MM.1S (cell line): ENCODE data around the gene NR1H2.

Experiments used
- DNase-seq: peaks from one replicate; pipeline ENCODE4 v3.0.0-alpha.2; 2015
- H2AFZ ChIP-seq: fragments of 300-600 bp; sonication (generic); 2 replicates; pipeline ENCODE4 v1.6.0; 2016; ENCODE audit warnings: antibody characterized with exemption, low read length
- H3F3A ChIP-seq: fragments of 300-600 bp; sonication (generic); 2 replicates; pipeline ENCODE4 v1.6.1; 2016; ENCODE audit warnings: mild to moderate bottlenecking, antibody characterized with exemption, low read length, moderate library complexity, mixed read lengths; ENCODE audit not compliant: insufficient read depth
- H3K27ac ChIP-seq: fragments of 300-600 bp; sonication (generic); 2 replicates; pipeline ENCODE4 v1.5.1; 2016; ENCODE audit warnings: mild to moderate bottlenecking, low read length
- H3K27me3 ChIP-seq: fragments of 300-600 bp; sonication (generic); replicated peaks from 2 replicates; pipeline ENCODE4 v1.6.0; 2016; ENCODE audit warnings: low read length; ENCODE audit not compliant: insufficient read depth
- H3K36me3 ChIP-seq: fragments of 300-600 bp; sonication (generic); replicated peaks from 2 replicates; pipeline ENCODE4 v1.6.1; 2016; ENCODE audit warnings: mild to moderate bottlenecking, low read length, mixed read lengths; ENCODE audit not compliant: insufficient read depth
- H3K4me1 ChIP-seq: fragments of 300-600 bp; sonication (generic); 2 replicates; pipeline ENCODE4 v1.6.1; 2016; ENCODE audit warnings: low read length, mixed read lengths
- H3K4me2 ChIP-seq: fragments of 300-600 bp; sonication (generic); 2 replicates; pipeline ENCODE4 v1.6.0; 2016; ENCODE audit warnings: low read depth, low read length
- H3K4me3 ChIP-seq: fragments of 300-600 bp; sonication (generic); 2 replicates; pipeline ENCODE4 v1.5.1; 2016; ENCODE audit warnings: low read length, mixed read lengths
- H3K79me2 ChIP-seq: fragments of 300-600 bp; sonication (generic); 2 replicates; pipeline ENCODE4 v1.6.1; 2016; ENCODE audit warnings: mixed run types, low read length, mixed read lengths
- H3K9ac ChIP-seq: fragments of 300-600 bp; sonication (generic); 2 replicates; pipeline ENCODE4 v1.6.1; 2016; ENCODE audit warnings: low read length, mixed read lengths
- H3K9me2 ChIP-seq: fragments of 300-600 bp; sonication (generic); replicated peaks from 2 replicates; pipeline ENCODE4 v1.6.1; 2016; ENCODE audit warnings: mild to moderate bottlenecking, low read length, mixed read lengths; ENCODE audit not compliant: insufficient read depth
- H3K9me3 ChIP-seq: fragments of 300-600 bp; sonication (generic); replicated peaks from 2 replicates; pipeline ENCODE4 v1.6.1; 2016; ENCODE audit warnings: mild to moderate bottlenecking, low read length, mixed read lengths; ENCODE audit not compliant: insufficient read depth
- H4K20me1 ChIP-seq: fragments of 300-600 bp; sonication (generic); 2 replicates; pipeline ENCODE4 v1.6.1; 2016; ENCODE audit warnings: mild to moderate bottlenecking, low read length, moderate library complexity, mixed read lengths; ENCODE audit not compliant: insufficient read depth
- CTCF ChIP-seq: fragments of 300-600 bp; sonication (generic); IDR thresholded peaks from 2 replicates; pipeline ENCODE4 v1.5.1; 2016; ENCODE audit warnings: antibody characterized with exemption, low read length, mixed read lengths
- EZH2 ChIP-seq: fragments of 300-600 bp; sonication (generic); optimal IDR thresholded peaks from 2 replicates; pipeline ENCODE3; 2017; ENCODE audit warnings: low read depth, mild to moderate bottlenecking, antibody characterized with exemption, low read length, mixed read lengths
- EZH2phosphoT487 ChIP-seq: fragments of 300-600 bp; sonication (generic); IDR thresholded peaks from 2 replicates; pipeline ENCODE4 v1.6.1; 2018; ENCODE audit warnings: antibody characterized with exemption, low read length

The NR1H2 gene

GRCh38 chr19:50376166-50377050 lies at the start of gene NR1H2:
TSS of gene NR1H2 (plus strand) at chr19:50376457. CDS start at chr19:50377606, 1,149 bp downstream.
- DNase-seq: peak; percentile 99
- no peaks in the 10 kb centered on the region for H3K9me2 ChIP-seq
- TF ChIP-seq EZH2phosphoT487 (no peak), EZH2 (no peak), CTCF (no peak)
- H3K79me2 ChIP-seq: peaks cover 12% of the 10 kb centered on the region
- H3K27ac ChIP-seq: peak within 1 kb of the TSS; percentile 98
- peak within 1 kb of the TSS; percentile 91 for H3K4me3 ChIP-seq
- peak within 1 kb of the TSS; percentile 98 for H3K9ac ChIP-seq
- H3K36me3 ChIP-seq: peaks cover 5% of the 10 kb centered on the region; the same call in 1 of the 2 replicates
- H3K27me3 ChIP-seq: no peaks in the 10 kb centered on the region
- no peaks in the 10 kb centered on the region for H3K4me1 ChIP-seq
- peak within 1 kb of the TSS; percentile 75 for H2AFZ ChIP-seq
- H3F3A ChIP-seq: peaks cover 2% of the 10 kb centered on the region; the same call in 1 of the 2 replicates
- peak within 1 kb of the TSS; percentile 42 for H3K4me2 ChIP-seq
- H4K20me1 ChIP-seq: peaks cover 3% of the 10 kb centered on the region; the same call in 1 of the 2 replicates
- H3K9me3 ChIP-seq: no peaks in the 10 kb centered on the region

- Histone ChIP-seq H3K9ac (no peak overlapping the region), H3K27me3 (peaks cover 56% of the 10 kb centered on the region), H3K9me3 (no peaks in the 10 kb centered on the region), H3F3A (no peaks in the 10 kb centered on the region), H2AFZ (no peak overlapping the region), H3K27ac (no peak overlapping the region), H3K79me2 (no peaks in the 10 kb centered on the region), H3K4me1 (no peaks in the 10 kb centered on the region), H3K4me3 (no peak overlapping the region), H4K20me1 (no peaks in the 10 kb centered on the region), H3K36me3 (no peaks in the 10 kb centered on the region), H3K9me2 (no peaks in the 10 kb centered on the region), H3K4me2 (no peak overlapping the region)
- no peak for DNase-seq
- TF ChIP-seq CTCF: no peak
- TF ChIP-seq EZH2: no peak
- no peak for TF ChIP-seq EZH2phosphoT487
These were observed 49.2 kb upstream of the NR1H2 start for GRCh38 chr19:50327013-50327412.

GRCh38 chr19:50327461-50328223 lies 48.6 kb upstream of the NR1H2 start:
- DNase-seq: no peak
- TF ChIP-seq EZH2 (no peak), CTCF (no peak)
- Histone ChIP-seq H3K9ac (no peak overlapping the region), H3K79me2 (no peaks in the 10 kb centered on the region), H2AFZ (no peak overlapping the region), H3K9me3 (no peaks in the 10 kb centered on the region), H3K27ac (no peak overlapping the region), H3K9me2 (no peaks in the 10 kb centered on the region), H3K4me2 (no peak overlapping the region), H3K27me3 (peaks cover 56% of the 10 kb centered on the region), H3F3A (no peaks in the 10 kb centered on the region), H3K4me3 (no peak overlapping the region), H3K4me1 (no peaks in the 10 kb centered on the region), H3K36me3 (no peaks in the 10 kb centered on the region), H4K20me1 (no peaks in the 10 kb centered on the region)
